ENCODE measurements around the gene CPXM1.

The CPXM1 gene

GRCh38 chr20:2747676-2748235 lies 52.7 kb downstream of the CPXM1 start:
- no peak for DNase-seq

- DNase-seq, result no peak
Observed at GRCh38 chr20:2746636-2747265, 53.7 kb downstream of the CPXM1 start.

DNA sequence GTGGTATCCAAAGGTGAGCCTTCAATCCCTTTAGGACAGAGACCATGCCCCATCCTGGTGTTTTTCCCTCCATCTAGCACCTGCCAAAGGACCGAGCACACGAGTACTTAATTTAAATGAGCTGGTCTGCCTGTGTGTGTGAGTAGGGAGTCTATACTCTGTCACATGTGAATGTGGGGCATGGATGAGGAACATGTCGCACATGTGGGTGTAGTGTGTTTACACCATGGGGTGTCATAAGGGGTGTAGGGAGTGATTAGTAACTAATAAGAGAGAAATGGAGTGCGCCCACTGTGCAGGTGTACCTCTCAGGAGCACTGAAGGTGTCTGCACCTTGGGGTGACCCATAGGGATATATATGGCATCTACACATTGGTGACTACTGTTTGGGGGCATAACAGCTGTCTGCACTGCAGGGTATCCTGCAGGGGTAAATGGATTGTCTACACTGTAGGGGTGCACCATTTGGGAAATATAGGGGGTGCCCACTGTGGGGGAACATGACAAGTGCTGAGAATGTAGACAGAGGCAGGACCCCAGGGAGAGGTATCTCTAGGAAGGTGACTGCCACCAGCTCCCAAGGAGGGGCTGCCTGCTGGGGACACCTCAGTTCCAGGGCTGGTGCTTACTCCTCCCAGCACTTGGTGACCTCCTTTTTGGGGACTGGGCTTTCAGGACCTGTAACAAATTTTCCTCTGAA lies 54.3 kb downstream of the CPXM1 start:
- DNase-seq, result no peak

- DNase-seq, result no peak
Observed at GRCh38 chr20:2745060-2745910, 55.1 kb downstream of the CPXM1 start.
